A549 (cell line): ENCODE measurements around the gene CCDC85C. TPM values are rescaled to one million over a fixed set of nuclear protein-coding genes. Genes with fewer than 3 reads are reported as not detected.
A peak's percentile ranks its signal among the peaks of the same experiment; 100 is the strongest.

Experiments used
- ATAC-seq, 2 experiments: fragments of 200-7000 bp in 1 of 2; fragments of >200 bp in 1 of 2; cut with Nextera tagmentation in 1 of 2; cut with Tn5 transposase in 1 of 2; 3 replicates each; pipeline versions ENCODE4 v1.8.0 to v1.9.1; 2018 to 2020; ENCODE audit warnings: mild to moderate bottlenecking in 1 of 2, moderate library complexity in 1 of 2
- CTCF ChIA-PET: fragments of 300-600 bp; sonication (Branson Sonifier 250); formaldehyde crosslinking; extraction: SDS; loops from one replicate; lab custom pipeline; 2021; ENCODE audit warnings: antibody characterized with exemption, inconsistent platforms; lab: Yijun Ruan, JAX
- POLR2A ChIA-PET: fragments of 350-600 bp; formaldehyde crosslinking; extraction: SDS; loops from one replicate; lab custom pipeline; 2021; ENCODE audit warnings: antibody characterized with exemption, inconsistent platforms; lab: Yijun Ruan, JAX
- DNase-seq, 2 experiments: peaks; one replicate each; pipeline versions ENCODE4 v3.0.0 to v3.0.0-alpha.2; 2011 to 2016; ENCODE audit warnings: low read depth in 1 of 2, low spot score in 1 of 2
- FAIRE-seq: peaks from 2 replicates; lab custom pipeline; 2011; peaks lifted over from hg19 to GRCh38; lab: Jason Lieb, UNC
- H3K27ac ChIP-seq, 2 experiments: fragments of >200 bp; sonication (Bioruptor Twin); formaldehyde crosslinking; 3 replicates each; pipeline ENCODE4 v1.5.1; 2016 to 2017
- H3K4me1 ChIP-seq: fragments of >200 bp; sonication (Bioruptor Twin); formaldehyde crosslinking; 3 replicates; pipeline ENCODE4 v1.6.1; 2016
- H3K4me2 ChIP-seq: fragments of >200 bp; sonication (Bioruptor Twin); formaldehyde crosslinking; 3 replicates; pipeline ENCODE4 v1.6.1; 2016
- H3K4me3 ChIP-seq: fragments of >200 bp; sonication (Bioruptor Twin); formaldehyde crosslinking; 3 replicates; pipeline ENCODE4 v1.5.1; 2016
- H3K9me3 ChIP-seq: fragments of >200 bp; sonication (Bioruptor Twin); formaldehyde crosslinking; 3 replicates; pipeline ENCODE4 v1.6.1; 2016
- BHLHE40 ChIP-seq: IDR thresholded peaks from 2 replicates; pipeline ENCODE4 v1.6.1; 2012; ENCODE audit warnings: low read depth, low read length, inconsistent platforms
- CBX2 ChIP-seq: fragments of 200-600 bp; sonication (generic); IDR thresholded peaks from 2 replicates; pipeline ENCODE4 v1.6.1; 2016; ENCODE audit warnings: low read depth, mild to moderate bottlenecking, borderline replicate concordance
- CBX8 ChIP-seq: fragments of 200-600 bp; sonication (generic); IDR thresholded peaks from 2 replicates; pipeline ENCODE4 v1.6.1; 2016
- CEBPB ChIP-seq, 2 experiments: fragments of >200 bp in 1 of 2; sonication (Bioruptor Twin) in 1 of 2; formaldehyde crosslinking in 1 of 2; IDR thresholded peaks; 2 replicates each; pipeline ENCODE4 v1.6.1; 2012 to 2016
- CHD4 ChIP-seq: fragments of 200-600 bp; sonication (generic); IDR thresholded peaks from 2 replicates; pipeline ENCODE4 v1.6.1; 2016; ENCODE audit warnings: antibody characterized with exemption, mild to moderate bottlenecking, borderline replicate concordance
- EHMT2 ChIP-seq: fragments of 200-600 bp; sonication (generic); IDR thresholded peaks from 2 replicates; pipeline ENCODE4 v1.6.1; 2016; ENCODE audit warnings: antibody characterized with exemption, low read depth, mild to moderate bottlenecking, moderate library complexity
- EP300 ChIP-seq, 2 experiments: fragments of >200 bp; sonication (Bioruptor Twin); formaldehyde crosslinking; IDR thresholded peaks; 2 replicates in 1 of 2; 3 replicates in 1 of 2; pipeline ENCODE4 v1.6.1; 2016 to 2017
- FOSB ChIP-seq: fragments of 250-450 bp; sonication (Bioruptor Pico); IDR thresholded peaks from 2 replicates; pipeline ENCODE4 v1.5.0; 2020; ENCODE audit warnings: mild to moderate bottlenecking, moderate library complexity
- FOSL2 ChIP-seq, 2 experiments: fragments of 450-650 bp in 1 of 2; fragments of >200 bp in 1 of 2; sonication (Bioruptor Twin) in 1 of 2; formaldehyde crosslinking; IDR thresholded peaks; 2 replicates each; pipeline versions ENCODE4 v1.5.0 to v1.6.1; 2016 to 2020; ENCODE audit warnings: mild to moderate bottlenecking in 1 of 2, moderate library complexity in 1 of 2
- FOXS1 ChIP-seq: fragments of 250-450 bp; sonication (Bioruptor Pico); IDR thresholded peaks from 2 replicates; pipeline ENCODE4 v1.5.0; 2020; ENCODE audit warnings: mild to moderate bottlenecking, moderate library complexity
- HEYL ChIP-seq: fragments of 250-450 bp; sonication (Bioruptor Pico); IDR thresholded peaks from 2 replicates; pipeline ENCODE4 v1.8.0; 2021; ENCODE audit warnings: mild to moderate bottlenecking, moderate library complexity
- HOXB5 ChIP-seq: fragments of 250-450 bp; sonication (Bioruptor Pico); IDR thresholded peaks from 2 replicates; pipeline ENCODE4 v1.5.0; 2020; ENCODE audit warnings: mild to moderate bottlenecking, moderate library complexity
- JUNB ChIP-seq: fragments of >200 bp; sonication (Bioruptor Twin); formaldehyde crosslinking; IDR thresholded peaks from 2 replicates; pipeline ENCODE4 v1.6.1; 2016
- MAZ ChIP-seq: fragments of 150-350 bp; IDR thresholded peaks from 2 replicates; pipeline ENCODE4 v1.6.1; 2014; ENCODE audit warnings: antibody characterized with exemption, low read depth, low read length, borderline replicate concordance
- NFE2L2 ChIP-seq: fragments of 150-350 bp; conservative IDR thresholded peaks from 2 replicates; pipeline ENCODE4 v1.6.1; 2014; ENCODE audit warnings: low read length
- NR3C1 ChIP-seq: fragments of >200 bp; sonication (Bioruptor Twin); formaldehyde crosslinking; IDR thresholded peaks from 3 replicates; pipeline ENCODE4 v1.6.1; 2017
- RARB ChIP-seq: fragments of 250-450 bp; sonication (Bioruptor Pico); IDR thresholded peaks from 2 replicates; pipeline ENCODE4 v1.8.0; 2021; ENCODE audit warnings: mild to moderate bottlenecking, moderate library complexity
- RCOR1 ChIP-seq: fragments of 150-350 bp; IDR thresholded peaks from 2 replicates; pipeline ENCODE4 v1.6.1; 2014; ENCODE audit warnings: antibody characterized with exemption, low read length, low read depth
- RFX5 ChIP-seq: fragments of 450-650 bp; IDR thresholded peaks from 2 replicates; pipeline ENCODE4 v1.7.1; 2014; ENCODE audit warnings: antibody characterized with exemption, mild to moderate bottlenecking, moderate library complexity
- RNF2 ChIP-seq: fragments of 200-600 bp; sonication (generic); IDR thresholded peaks from 2 replicates; pipeline ENCODE4 v1.6.1; 2016; ENCODE audit warnings: low read depth, mild to moderate bottlenecking, antibody characterized with exemption, moderate library complexity, borderline replicate concordance
- SREBF2 ChIP-seq: fragments of 450-650 bp; IDR thresholded peaks from 2 replicates; pipeline ENCODE4 v1.6.1; 2014; ENCODE audit warnings: mild to moderate bottlenecking, moderate library complexity
- TP53 ChIP-seq: fragments of 250-450 bp; sonication (Bioruptor Pico); IDR thresholded peaks from 2 replicates; pipeline ENCODE4 v1.5.0; 2021; ENCODE audit warnings: mild to moderate bottlenecking, moderate library complexity
- USF2 ChIP-seq: fragments of 450-650 bp; IDR thresholded peaks from 2 replicates; pipeline ENCODE4 v1.6.1; 2014; ENCODE audit warnings: antibody characterized with exemption
- WGBS: methylation state at CpG from one replicate; pipeline ENCODE4 v1.1.6; 2017; ENCODE audit errors: missing lambda C conversion rate; 5-methylcytosine and 5-hydroxymethylcytosine counted together
- polyA plus RNA-seq, 4 experiments: library from polyadenylated mRNA; depleted of rRNA in 3 of 4; stranded (reverse); fragments of >200 nt; fragmentation: RNase III in 1 of 4; extraction: RNeasy Plus Mini Kit Qiagen cat#74134 plus additional on column Dnase treatment in 1 of 4; gene quantifications; 2 replicates in 3 of 4; 3 replicates in 1 of 4; pipeline ENCODE4 v1.2.3, GENCODE V29; 2011 to 2017
- TF ChIP-seq, protein P1 (sequence below): fragments of >200 bp; sonication (Bioruptor Twin); formaldehyde crosslinking; IDR thresholded peaks from 2 replicates; pipeline ENCODE4 v1.6.1; 2016
- TF ChIP-seq, protein P2 (sequence below): IDR thresholded peaks from 2 replicates; pipeline ENCODE4 v1.6.1; 2012
- TF ChIP-seq, protein P3 (sequence below): IDR thresholded peaks from 2 replicates; pipeline ENCODE4 v1.6.1; 2012

The CCDC85C gene
- polyA plus RNA-seq, 2 of the 4 experiments (the other 2 are of a cell fraction): 11.4 to 31.4 TPM

GRCh38 chr14:99569725-99570543 is 34.1 kb downstream of the CCDC85C start:
- POLR2A ChIA-PET: no interaction called here
- H3K4me1 ChIP-seq: peaks cover 94% of the 10 kb centered on the region
- no peak overlapping the region for H3K4me3 ChIP-seq
- TF ChIP-seq CEBPB (IDR thresholded peaks at IDR 0.05): no peak
- no peak for TF ChIP-seq CHD4
- TF ChIP-seq CBX2: no peak
- TF ChIP-seq, protein P1, sequence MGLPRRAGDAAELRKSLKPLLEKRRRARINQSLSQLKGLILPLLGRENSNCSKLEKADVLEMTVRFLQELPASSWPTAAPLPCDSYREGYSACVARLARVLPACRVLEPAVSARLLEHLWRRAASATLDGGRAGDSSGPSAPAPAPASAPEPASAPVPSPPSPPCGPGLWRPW: no peak
- no peak for TF ChIP-seq NR3C1
- TF ChIP-seq RNF2: no peak
- no peak for TF ChIP-seq RCOR1
- no peak for TF ChIP-seq FOSB (CRISPR knock-in tag)
- TF ChIP-seq, protein P2, sequence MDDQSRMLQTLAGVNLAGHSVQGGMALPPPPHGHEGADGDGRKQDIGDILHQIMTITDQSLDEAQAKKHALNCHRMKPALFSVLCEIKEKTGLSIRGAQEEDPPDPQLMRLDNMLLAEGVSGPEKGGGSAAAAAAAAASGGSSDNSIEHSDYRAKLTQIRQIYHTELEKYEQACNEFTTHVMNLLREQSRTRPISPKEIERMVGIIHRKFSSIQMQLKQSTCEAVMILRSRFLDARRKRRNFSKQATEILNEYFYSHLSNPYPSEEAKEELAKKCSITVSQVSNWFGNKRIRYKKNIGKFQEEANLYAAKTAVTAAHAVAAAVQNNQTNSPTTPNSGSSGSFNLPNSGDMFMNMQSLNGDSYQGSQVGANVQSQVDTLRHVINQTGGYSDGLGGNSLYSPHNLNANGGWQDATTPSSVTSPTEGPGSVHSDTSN: no peak
- TF ChIP-seq JUNB: no peak
- no peak for TF ChIP-seq EHMT2
- no peak for TF ChIP-seq BHLHE40
- TF ChIP-seq FOSL2 (IDR thresholded peaks at IDR 0.05): no peak
- TF ChIP-seq FOSL2 (CRISPR knock-in tag; IDR thresholded peaks at IDR 0.05): no peak
- no peak for TF ChIP-seq FOXS1 (CRISPR knock-in tag)
- TF ChIP-seq EP300 (IDR thresholded peaks at IDR 0.05): no peak
- no peak for TF ChIP-seq NFE2L2
- no peak for TF ChIP-seq TP53 (CRISPR knock-in tag)
- no peak for TF ChIP-seq SREBF2
- no peak for TF ChIP-seq RFX5
- no peak for TF ChIP-seq HEYL (CRISPR knock-in tag)
- CTCF ChIA-PET: interaction anchor here (1.0 to 1.9 kb wide), 5 partner anchors 36 to 59 kb away, joined by 3 to 8 read pairs (median 4); no protein-coding TSS in a partner anchor
- 76% methylated on average over 14 of the region's 14 CpGs for WGBS
- ATAC-seq (no peak), DNase-seq (no peak), FAIRE-seq (no peak)
- peak overlapping the region; percentile 78 to 92 for H3K27ac ChIP-seq
- peak overlapping the region; percentile 84 for H3K4me2 ChIP-seq
- no peaks in the 10 kb centered on the region for H3K9me3 ChIP-seq

GRCh38 chr14:99568567-99569560 is 35.1 kb downstream of the CCDC85C start:
- DNase-seq: no peak
- Histone ChIP-seq H3K27ac (peak overlapping the region; percentile 22 to 92; a peak in 3 of 6 replicates), H3K4me1 (peaks cover 94% of the 10 kb centered on the region), H3K9me3 (no peaks in the 10 kb centered on the region), H3K4me3 (no peak overlapping the region), H3K4me2 (peak overlapping the region; percentile 20; the same call in 1 of the 3 replicates)
- no peak for FAIRE-seq
- ChIA-PET CTCF (interaction anchor here (1.4 to 1.6 kb wide), 2 partner anchors 40 to 59 kb away, joined by 4 to 8 read pairs; no protein-coding TSS in a partner anchor), POLR2A (no interaction called here)
- WGBS: 79% methylated on average over 14 of the region's 22 CpGs
- ATAC-seq: no peak
- TF ChIP-seq USF2 (no peak), NFE2L2 (no peak), FOSL2 (IDR thresholded peaks at IDR 0.05) (no peak), FOSL2 (CRISPR knock-in tag; IDR thresholded peaks at IDR 0.05) (no peak), BHLHE40 (no peak), MAZ (no peak), RARB (no peak), CHD4 (no peak), HOXB5 (CRISPR knock-in tag) (no peak), TP53 (CRISPR knock-in tag) (no peak), CBX8 (no peak), RNF2 (no peak), JUNB (no peak)
- TF ChIP-seq, protein P3, sequence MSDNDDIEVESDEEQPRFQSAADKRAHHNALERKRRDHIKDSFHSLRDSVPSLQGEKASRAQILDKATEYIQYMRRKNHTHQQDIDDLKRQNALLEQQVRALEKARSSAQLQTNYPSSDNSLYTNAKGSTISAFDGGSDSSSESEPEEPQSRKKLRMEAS: no peak
- TF ChIP-seq, all 56 proteins: peak for 0
